GM21423 (cell line): Measurements from ENCODE around the gene JARID2.

Source experiments
- ATAC-seq: cut with Tn5 transposase; IDR thresholded peaks from one replicate; pipeline ENCODE4 v1.9.1; 2021; ENCODE audit warnings: mild to moderate bottlenecking, moderate library complexity; ENCODE audit not compliant: unreplicated experiment

The JARID2 gene

DNA sequence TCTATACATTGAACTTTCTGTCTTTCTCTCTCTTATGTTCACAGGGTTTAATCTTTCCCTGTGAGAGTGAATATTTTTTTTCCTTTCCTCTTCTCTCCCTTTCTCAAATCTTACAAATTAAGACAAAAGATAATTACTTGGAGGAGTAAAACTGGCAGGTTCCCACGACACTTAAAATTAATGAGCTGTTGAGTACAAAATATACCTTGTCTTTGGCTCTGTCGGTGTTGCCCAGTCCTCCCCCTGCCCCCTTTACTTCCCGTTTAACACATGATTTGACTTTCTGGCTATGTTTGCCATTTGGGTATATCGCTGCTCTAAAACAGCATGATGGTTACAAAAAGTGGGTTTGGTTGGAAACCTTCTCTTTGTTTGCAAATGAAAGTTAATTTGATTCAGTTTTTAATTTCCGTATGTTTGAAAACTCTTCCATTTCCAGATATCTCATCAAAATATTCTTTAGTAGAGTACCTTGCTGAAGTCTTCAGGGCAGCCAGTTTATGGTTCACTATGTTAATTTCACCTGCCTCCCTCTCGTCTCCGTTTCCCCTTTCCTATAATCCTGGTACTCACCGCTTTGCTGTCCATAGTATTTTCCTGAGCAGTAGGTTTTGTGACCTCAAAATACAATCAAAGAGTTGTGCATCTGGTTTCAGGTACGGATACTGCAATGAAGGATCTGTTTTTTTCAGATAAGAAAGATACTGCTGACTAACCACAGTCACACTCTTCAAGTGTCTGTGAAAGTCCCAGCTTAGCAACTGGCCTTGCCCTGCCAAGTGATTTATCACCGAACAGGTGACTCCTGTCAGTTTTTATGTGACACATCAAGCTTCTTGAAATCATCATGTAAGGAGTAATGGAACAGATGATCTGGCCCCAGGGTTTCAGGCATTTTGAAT is 235.8 kb downstream of the JARID2 start:
- no peak for ATAC-seq

DNA sequence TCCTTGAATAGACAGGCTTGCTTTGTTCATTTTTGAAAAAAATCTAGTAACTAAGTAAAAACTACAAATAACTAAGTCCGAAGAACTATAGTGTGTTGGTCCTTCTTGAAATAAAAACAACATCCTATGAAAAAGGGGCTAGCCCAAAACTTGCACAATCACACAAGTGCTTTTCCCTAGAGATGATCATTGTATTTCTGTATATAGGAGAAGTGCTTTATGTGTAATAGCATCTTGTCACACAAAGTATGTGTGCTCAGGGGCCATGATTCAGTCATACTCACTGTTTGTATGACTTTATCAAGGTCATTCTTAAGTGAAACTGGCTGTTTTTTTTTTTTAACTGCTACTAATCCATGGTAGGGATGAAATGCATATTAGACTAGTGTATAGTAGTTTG is 237.2 kb downstream of the JARID2 start:
- no peak for ATAC-seq

GRCh38 chr6:15484140-15484539 is 238.3 kb downstream of the JARID2 start:
- ATAC-seq = no peak

DNA sequence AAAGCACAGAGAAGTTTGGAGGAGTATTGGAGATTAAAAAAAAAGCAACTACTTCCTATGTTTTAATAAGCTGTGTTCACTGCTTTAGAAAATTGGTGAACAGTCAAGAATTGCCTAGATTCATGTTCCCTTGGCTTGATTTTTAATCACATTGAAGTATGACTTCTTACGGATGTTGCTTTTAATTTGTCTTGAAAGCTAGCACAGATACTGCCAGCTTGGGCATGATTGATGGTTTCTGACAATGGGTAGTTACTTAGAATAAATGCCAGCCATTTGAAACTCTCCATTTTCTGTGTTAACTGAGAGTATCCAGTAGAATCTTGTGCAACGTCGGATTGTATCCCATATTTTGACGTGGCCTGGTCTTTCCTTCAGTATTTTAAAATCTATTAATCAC is 239.0 kb downstream of the JARID2 start:
- ATAC-seq = no peak

- no peak for ATAC-seq
Measured at GRCh38 chr6:15485936-15486335, 240.1 kb downstream of the JARID2 start.

DNA sequence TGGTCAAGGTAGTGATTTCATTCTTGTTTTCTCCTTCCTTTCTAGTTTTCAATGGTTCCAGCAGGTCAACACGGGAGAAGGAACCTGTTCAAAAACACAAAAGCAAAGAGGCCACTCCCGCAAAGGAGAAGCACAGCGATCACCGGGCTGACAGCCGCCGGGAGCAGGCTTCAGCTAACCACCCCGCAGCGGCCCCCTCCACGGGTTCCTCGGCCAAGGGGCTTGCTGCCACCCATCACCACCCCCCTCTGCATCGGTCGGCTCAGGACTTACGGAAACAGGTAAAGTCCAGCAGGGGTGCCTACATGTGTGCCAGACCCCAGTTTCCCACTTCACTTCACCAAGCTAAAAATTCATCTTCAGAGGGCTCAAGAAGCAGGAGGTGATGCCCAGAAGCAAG is 241.4 kb downstream of the JARID2 start:
- no peak for ATAC-seq

- no peak for ATAC-seq
Measured at GRCh38 chr6:15489261-15489962, 243.5 kb downstream of the JARID2 start.

DNA sequence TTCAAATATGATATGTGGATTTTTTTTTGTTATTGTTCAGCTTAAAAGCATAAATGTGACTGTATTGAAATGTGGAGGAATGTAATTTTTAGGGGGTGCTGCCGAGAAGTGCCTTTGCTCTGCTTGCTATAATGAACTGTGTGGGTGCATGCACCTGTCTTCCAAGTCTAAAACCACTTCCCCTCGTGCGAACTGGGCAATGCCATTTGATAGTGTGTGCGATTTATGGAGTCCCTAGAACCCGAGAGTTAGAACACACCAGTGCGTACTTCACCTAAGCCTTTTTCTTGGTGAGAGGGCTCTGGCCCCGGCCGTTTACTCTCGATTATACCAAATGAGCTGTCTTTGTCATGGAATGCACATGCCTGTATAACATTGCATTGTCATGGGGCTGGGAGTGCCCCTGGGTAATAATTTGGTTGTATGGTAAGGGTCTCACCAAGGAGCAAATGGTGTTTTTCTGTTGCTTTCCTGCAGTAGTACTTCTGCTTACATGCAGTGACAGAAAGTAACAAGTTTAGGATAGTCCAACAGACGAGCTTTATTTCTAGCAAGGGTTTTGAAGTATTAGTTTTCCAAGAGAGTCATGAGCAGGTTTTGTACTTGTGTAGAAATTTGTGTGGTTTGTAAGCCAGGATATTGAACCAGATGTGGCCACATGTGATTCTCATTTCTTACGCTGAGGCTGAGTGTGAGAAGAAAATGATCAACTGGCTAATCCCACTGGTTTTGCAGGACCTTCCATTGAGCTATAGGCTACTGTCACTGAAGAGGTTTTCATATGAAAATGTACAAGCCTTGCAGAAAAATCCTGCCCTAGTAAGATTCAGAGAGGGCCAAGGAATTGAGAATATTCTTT is 244.6 kb downstream of the JARID2 start:
- no peak for ATAC-seq

GRCh38 chr6:15491255-15491985 is 245.6 kb downstream of the JARID2 start:
- no peak for ATAC-seq

DNA sequence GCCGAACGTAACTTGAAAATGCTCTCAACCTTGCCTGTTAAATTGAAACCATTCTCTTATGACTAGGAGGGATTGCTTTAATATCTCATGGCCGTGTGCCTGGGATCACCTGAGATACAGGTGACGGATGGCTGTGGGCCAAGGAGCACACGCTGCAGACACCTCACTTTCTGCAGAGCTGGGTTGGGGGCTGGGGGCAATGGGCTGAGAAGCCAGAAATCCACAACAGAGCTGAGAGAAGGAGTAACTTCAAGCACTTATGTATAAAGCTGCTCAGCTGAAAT is 246.1 kb downstream of the JARID2 start:
- no peak for ATAC-seq

DNA sequence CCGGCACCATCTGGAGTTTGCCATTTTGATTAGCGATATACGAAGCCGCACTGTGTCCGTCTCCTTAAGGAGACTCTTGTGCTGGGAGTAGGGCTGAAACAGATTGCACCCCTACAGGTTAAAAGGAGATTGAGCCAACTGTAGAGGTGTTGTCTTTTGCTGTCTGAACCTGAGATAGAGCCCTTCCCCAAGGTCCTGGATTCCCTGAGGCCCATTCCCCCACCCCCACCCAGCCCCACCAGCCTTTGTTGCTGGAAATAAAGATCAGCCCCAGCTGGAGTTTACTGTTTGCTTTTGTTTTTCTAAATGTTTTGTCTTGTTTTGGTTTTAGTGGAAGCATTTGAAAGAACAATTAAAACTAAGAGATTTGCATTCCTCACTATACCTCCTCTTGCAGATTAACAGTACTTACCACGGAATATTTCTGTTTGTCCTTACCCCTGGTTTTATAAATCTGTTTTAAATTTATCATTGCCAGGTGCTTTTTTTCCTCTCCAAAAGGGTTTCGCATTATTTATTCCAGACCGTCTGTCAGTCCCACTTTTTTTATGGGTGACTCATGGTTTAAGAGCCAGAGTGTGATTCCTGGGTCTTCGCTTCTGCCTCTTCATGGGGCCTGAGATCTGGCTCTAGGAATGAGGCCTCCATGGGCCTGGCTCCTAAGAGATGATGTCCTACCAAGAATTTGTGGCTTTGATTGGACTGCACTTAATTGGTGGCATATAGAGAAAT is 247.7 kb downstream of the JARID2 start:
- no peak for ATAC-seq

DNA sequence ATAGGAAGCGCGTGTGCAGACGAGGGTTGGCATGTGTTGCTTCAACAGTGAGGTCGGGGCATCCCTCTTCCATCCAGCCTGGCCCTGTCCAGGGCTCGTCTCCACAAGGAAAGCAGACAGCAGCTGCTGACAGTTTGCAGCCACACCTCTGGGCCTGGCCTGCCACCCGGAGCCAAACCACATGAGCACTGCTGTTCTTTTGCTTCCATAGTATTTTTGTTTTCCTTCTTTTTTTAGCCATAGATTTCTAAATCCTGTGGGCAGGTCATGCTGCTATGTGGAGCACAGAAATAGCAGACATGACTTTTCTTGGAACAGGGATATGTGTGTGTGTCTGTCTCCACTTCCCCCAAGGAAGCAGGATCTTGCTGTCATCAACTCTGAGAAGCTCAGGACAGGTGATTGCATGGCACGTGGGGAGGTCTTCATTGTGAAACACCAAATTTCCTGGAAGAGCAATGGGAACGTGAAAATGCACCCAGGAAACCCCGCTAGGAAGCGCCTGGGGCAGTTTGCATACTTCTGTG is 249.6 kb downstream of the JARID2 start:
- ATAC-seq = no peak

- ATAC-seq = no peak
Measured at GRCh38 chr6:15496345-15497131, 250.7 kb downstream of the JARID2 start.

GRCh38 chr6:15498640-15499039 is 252.8 kb downstream of the JARID2 start:
- ATAC-seq = no peak

DNA sequence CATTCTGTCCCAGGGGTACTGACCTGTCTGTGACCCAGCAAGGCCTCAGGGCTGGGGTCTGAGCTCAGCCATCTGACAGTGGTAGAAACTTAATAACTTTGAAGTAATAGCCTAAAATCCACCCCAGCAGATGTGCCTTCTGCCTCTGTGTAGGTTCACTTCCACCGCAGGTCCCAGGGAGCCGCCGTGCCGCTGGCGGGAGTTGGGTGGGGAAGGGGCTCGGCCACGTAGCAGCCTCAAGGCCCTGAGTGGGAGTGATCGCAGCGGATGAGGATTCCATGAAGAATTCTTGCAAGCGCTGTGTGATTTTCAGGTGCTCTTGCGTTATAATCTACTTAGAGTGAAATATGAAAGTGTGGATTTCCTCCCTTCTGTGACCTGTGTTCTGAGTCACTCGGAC is 253.3 kb downstream of the JARID2 start:
- no peak for ATAC-seq

- no peak for ATAC-seq
Measured at GRCh38 chr6:15499591-15499990, 253.7 kb downstream of the JARID2 start.

DNA sequence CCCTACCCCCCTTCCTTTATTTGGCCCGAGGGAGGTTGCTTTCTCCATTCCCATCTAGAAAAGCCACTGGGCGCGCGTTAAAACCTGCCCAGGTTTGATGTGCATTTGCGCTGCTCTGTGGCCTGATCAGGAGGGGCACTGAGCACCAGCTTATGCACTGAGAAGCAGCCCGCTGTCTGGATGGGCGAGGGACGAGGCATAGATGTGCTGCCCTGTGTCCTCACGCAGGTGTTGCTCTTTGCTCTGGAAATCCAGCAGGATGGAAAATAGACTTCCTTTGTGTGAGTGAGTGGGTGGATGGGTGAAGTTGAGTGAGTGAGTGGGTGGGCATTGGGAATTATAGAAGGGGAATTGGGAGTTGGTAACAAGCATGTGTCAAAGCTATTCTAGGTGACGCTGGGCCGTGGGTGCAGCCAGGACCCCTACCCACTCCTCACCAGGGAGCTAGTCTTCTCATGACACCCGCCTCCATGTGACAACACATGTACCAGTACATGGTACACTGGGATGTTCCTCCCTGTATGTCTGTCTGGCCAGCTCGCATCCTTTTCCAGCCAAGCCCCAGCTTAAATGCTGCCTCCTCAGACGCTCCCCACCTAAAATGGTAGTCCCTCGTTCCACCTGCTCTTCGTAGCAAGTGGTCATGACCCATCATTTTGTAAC is 254.3 kb downstream of the JARID2 start:
- no peak for ATAC-seq

DNA sequence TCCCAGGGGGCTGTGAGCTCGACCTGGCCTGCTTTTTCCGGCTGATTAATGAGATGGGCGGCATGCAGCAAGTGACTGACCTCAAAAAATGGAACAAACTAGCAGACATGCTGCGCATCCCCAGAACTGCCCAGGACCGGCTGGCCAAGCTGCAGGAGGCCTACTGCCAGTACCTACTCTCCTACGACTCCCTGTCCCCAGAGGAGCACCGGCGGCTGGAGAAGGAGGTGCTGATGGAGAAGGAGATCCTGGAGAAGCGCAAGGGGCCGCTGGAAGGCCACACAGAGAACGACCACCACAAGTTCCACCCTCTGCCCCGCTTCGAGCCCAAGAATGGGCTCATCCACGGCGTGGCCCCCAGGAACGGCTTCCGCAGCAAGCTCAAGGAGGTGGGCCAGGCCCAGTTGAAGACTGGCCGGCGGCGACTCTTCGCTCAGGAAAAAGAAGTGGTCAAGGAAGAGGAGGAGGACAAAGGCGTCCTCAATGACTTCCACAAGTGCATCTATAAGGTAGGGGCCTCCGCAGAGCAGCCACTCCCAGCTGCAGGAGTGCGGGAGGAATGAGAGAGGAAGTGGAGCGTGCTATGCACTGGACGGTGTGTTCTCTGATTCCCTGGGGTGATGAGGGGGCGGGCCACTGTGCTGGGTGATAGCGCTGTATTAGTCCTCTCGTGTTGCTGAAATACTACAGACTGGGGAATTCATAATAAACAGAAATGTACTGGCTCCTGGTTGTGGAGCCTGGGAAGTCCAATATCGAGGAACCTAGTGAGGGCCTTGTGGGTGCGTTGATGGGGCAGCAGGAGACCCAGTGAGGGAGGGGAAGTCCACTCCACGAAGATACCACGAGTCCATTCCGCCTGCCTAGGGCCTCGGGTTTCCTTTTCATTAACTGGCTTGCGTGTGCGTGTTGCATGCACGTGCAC is 255.3 kb downstream of the JARID2 start:
- no peak for ATAC-seq
